ENCODE measurements around the gene PEX10.

DNA sequence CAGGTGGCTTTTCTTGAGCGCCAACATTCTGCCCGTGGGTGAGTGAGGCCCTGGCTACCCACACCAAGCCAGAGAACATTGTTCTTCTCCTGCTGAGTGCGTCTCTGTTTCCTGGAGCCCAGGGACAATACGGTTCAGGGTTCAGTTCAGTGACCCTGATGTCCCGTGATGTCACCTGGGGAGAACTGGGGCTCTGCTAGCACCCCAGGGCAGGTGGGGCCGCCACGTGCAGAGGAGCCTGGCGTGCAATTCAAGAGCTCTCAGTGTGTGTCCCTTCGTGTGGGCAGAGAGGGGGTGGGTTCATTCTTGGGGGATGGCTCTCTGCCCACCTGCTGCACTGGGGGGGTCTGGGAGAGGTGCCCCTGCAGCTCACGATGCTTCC lies 18.2 kb upstream of the PEX10 start:
- no peak for TF ChIP-seq POLR2AphosphoS5 (IDR thresholded peaks at IDR 0.05; ENCODE audit: low read depth, low read length)
- TF ChIP-seq POLR2A (IDR thresholded peaks at IDR 0.05; ENCODE audit: low read depth, low read length), result no peak
- TF ChIP-seq TAF1 (IDR thresholded peaks at IDR 0.05; ENCODE audit: low read depth, low read length), result no peak
- no peak for TF ChIP-seq PAX5 (IDR thresholded peaks at IDR 0.05; ENCODE audit: insufficient read depth, low read length, severe bottlenecking)
- TF ChIP-seq SPI1 (IDR thresholded peaks at IDR 0.05; ENCODE audit: low read depth, low read length), result no peak
